KMS-11 (cell line): ENCODE data around the gene CD59.
A peak's percentile ranks its signal among the peaks of the same experiment; 100 is the strongest.

Source experiments
- H2AFZ ChIP-seq: fragments of 200-600 bp; sonication (generic); 2 replicates; pipeline ENCODE4 v1.6.1; 2016; ENCODE audit warnings: antibody characterized with exemption, mixed run types, low read depth
- H3K27ac ChIP-seq: fragments of 200-600 bp; sonication (generic); 2 replicates; pipeline ENCODE4 v1.6.1; 2016; ENCODE audit warnings: mild to moderate bottlenecking, mixed run types
- H3K27me3 ChIP-seq: fragments of 200-600 bp; sonication (generic); 2 replicates; pipeline ENCODE4 v1.6.1; 2017; ENCODE audit warnings: mild to moderate bottlenecking, low read depth, mixed run types, moderate library complexity; ENCODE audit not compliant: insufficient read depth
- H3K36me3 ChIP-seq: fragments of 200-600 bp; sonication (generic); 2 replicates; pipeline ENCODE4 v1.6.1; 2017; ENCODE audit warnings: mild to moderate bottlenecking, mixed run types; ENCODE audit not compliant: insufficient read depth
- H3K4me1 ChIP-seq: fragments of 200-600 bp; sonication (generic); 2 replicates; pipeline ENCODE4 v1.6.1; 2016; ENCODE audit warnings: mild to moderate bottlenecking, low read depth, mixed run types; ENCODE audit not compliant: poor library complexity, severe bottlenecking
- H3K4me2 ChIP-seq: fragments of 200-600 bp; sonication (generic); 2 replicates; pipeline ENCODE4 v1.7.0; 2016; ENCODE audit warnings: mild to moderate bottlenecking, mixed run types
- H3K4me3 ChIP-seq: fragments of 200-600 bp; sonication (generic); IDR thresholded peaks from 2 replicates; pipeline ENCODE4 v1.6.1; 2017; ENCODE audit warnings: low read depth, low read length, mixed read lengths; ENCODE audit not compliant: insufficient read depth
- H3K79me2 ChIP-seq: fragments of 200-600 bp; sonication (generic); 2 replicates; pipeline ENCODE4 v1.6.1; 2016; ENCODE audit warnings: low read depth, mixed run types; ENCODE audit not compliant: insufficient read depth
- H3K9ac ChIP-seq: fragments of 200-600 bp; sonication (generic); 2 replicates; pipeline ENCODE4 v1.6.1; 2016; ENCODE audit warnings: mild to moderate bottlenecking, mixed run types
- H4K20me1 ChIP-seq: fragments of 200-600 bp; sonication (generic); 2 replicates; pipeline ENCODE4 v1.6.1; 2016; ENCODE audit warnings: mild to moderate bottlenecking, mixed run types; ENCODE audit not compliant: insufficient read depth
- TF ChIP-seq, protein P1 (sequence below): fragments of 200-600 bp; sonication (generic); conservative IDR thresholded peaks from 2 replicates; pipeline ENCODE4 v1.6.1; 2017; ENCODE audit warnings: low read depth, mild to moderate bottlenecking, antibody characterized with exemption, low read length, moderate library complexity, mixed read lengths

The CD59 gene, protein sequence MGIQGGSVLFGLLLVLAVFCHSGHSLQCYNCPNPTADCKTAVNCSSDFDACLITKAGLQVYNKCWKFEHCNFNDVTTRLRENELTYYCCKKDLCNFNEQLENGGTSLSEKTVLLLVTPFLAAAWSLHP

GRCh38 chr11:33736148-33736812 is at the start of gene CD59:
Gene CD59, minus strand, starts transcription at chr11:33736423. Its CDS starts 13,978 bp downstream, at chr11:33722445.
- peak within 1 kb of the TSS; percentile 92 for H3K27ac ChIP-seq
- peak within 1 kb of the TSS; percentile 94 for H3K4me2 ChIP-seq
- H3K36me3 ChIP-seq: no peaks in the 10 kb centered on the region
- peaks cover 4% of the 10 kb centered on the region; the same call in 1 of the 2 replicates for H4K20me1 ChIP-seq
- TF ChIP-seq, protein P1, sequence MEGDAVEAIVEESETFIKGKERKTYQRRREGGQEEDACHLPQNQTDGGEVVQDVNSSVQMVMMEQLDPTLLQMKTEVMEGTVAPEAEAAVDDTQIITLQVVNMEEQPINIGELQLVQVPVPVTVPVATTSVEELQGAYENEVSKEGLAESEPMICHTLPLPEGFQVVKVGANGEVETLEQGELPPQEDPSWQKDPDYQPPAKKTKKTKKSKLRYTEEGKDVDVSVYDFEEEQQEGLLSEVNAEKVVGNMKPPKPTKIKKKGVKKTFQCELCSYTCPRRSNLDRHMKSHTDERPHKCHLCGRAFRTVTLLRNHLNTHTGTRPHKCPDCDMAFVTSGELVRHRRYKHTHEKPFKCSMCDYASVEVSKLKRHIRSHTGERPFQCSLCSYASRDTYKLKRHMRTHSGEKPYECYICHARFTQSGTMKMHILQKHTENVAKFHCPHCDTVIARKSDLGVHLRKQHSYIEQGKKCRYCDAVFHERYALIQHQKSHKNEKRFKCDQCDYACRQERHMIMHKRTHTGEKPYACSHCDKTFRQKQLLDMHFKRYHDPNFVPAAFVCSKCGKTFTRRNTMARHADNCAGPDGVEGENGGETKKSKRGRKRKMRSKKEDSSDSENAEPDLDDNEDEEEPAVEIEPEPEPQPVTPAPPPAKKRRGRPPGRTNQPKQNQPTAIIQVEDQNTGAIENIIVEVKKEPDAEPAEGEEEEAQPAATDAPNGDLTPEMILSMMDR: 0 out of 2 replicates have a peak, but pooled peaks have one; percentile 14
- H3K4me3 ChIP-seq: no peak within 1 kb of the TSS
- peaks cover 42% of the 10 kb centered on the region for H3K4me1 ChIP-seq
- H3K27me3 ChIP-seq: no peaks in the 10 kb centered on the region
- H2AFZ ChIP-seq: peak within 1 kb of the TSS; percentile 75
- peaks cover 40% of the 10 kb centered on the region for H3K79me2 ChIP-seq
- H3K9ac ChIP-seq: peak within 1 kb of the TSS; percentile 92

DNA sequence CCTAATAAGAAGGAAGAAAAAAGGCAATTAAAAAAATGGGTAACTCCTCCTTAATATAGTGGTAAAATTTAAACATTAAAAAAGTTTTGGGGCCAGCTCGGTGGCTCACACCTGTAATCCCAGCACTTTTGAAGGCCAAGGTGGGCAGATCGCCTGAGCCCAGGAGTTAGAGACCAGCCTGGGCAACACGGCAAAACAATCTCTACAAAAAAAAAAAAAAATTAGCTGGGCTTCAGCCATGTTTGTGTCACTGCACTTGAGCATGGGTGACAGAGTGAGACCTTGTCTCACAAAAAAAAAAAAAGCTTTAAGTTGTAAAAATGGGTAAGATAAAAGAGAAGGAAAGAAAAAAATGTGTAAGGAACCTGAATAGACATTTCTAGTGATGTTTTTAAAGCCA is 49.4 kb upstream of the CD59 start:
- H4K20me1 ChIP-seq: no peaks in the 10 kb centered on the region
- H3K36me3 ChIP-seq: no peaks in the 10 kb centered on the region
- no peak overlapping the region for H2AFZ ChIP-seq
- no peak overlapping the region for H3K9ac ChIP-seq
- no peak overlapping the region for H3K4me2 ChIP-seq
- H3K4me3 ChIP-seq: no peak overlapping the region
- H3K27ac ChIP-seq: no peak overlapping the region
- H3K4me1 ChIP-seq: peaks cover 9% of the 10 kb centered on the region
- TF ChIP-seq, protein P1: no peak
- H3K79me2 ChIP-seq: no peaks in the 10 kb centered on the region
- no peaks in the 10 kb centered on the region for H3K27me3 ChIP-seq

GRCh38 chr11:33779849-33780528 is 43.8 kb upstream of the CD59 start:
- TF ChIP-seq, protein P1: no peak
- no peak overlapping the region for H3K27ac ChIP-seq
- no peaks in the 10 kb centered on the region for H3K79me2 ChIP-seq
- H3K4me1 ChIP-seq: peaks cover 32% of the 10 kb centered on the region
- no peak overlapping the region for H3K4me2 ChIP-seq
- no peak overlapping the region for H3K4me3 ChIP-seq
- H3K9ac ChIP-seq: no peak overlapping the region
- no peaks in the 10 kb centered on the region for H3K27me3 ChIP-seq
- no peak overlapping the region for H2AFZ ChIP-seq
- no peaks in the 10 kb centered on the region for H3K36me3 ChIP-seq
- H4K20me1 ChIP-seq: no peaks in the 10 kb centered on the region

DNA sequence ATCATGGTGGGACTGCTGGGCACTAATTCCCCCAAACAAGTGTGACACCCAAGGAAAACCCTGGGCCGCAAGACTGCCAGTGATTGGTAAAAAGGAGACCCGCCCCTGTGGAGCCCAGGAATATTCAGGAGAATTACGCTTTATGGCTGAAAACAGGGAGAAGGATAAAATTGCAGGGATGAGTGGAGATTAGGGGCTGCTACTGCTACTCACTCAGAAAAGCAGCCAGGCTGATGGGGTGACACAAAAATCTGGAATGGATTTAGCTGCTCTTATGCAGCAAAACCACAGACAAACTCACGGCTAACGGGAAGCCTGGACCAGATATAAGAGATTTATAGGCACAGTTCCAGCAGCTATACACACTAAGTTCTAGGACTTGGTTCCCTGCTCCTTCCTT is 42.5 kb upstream of the CD59 start:
- Histone ChIP-seq H3K9ac (no peak overlapping the region), H3K4me1 (peaks cover 33% of the 10 kb centered on the region), H4K20me1 (no peaks in the 10 kb centered on the region), H3K27ac (no peak overlapping the region), H3K79me2 (peaks cover under 1% of the 10 kb centered on the region; the same call in 1 of the 2 replicates), H3K36me3 (no peaks in the 10 kb centered on the region), H2AFZ (no peak overlapping the region), H3K27me3 (no peaks in the 10 kb centered on the region), H3K4me3 (no peak overlapping the region), H3K4me2 (no peak overlapping the region)
- TF ChIP-seq, protein P1: no peak
